Stimulated activated naive CD8-positive, alpha-beta T cell treated with anti-CD3 and anti-CD28 coated beads, Interleukin-15, Interleukin-2, amounts not matched to agents 100 ng/mL and 50 ng/mL, for 24 hours (primary cell): ENCODE results near the gene SMG9.

Experiments
- H3K27ac Mint-ChIP-seq: one replicate; pipeline ENCODE4 v1.8.0; 2021; ENCODE audit warnings: mild to moderate bottlenecking, mixed read lengths
- H3K27me3 Mint-ChIP-seq: one replicate; pipeline ENCODE4 v1.8.0; 2021; ENCODE audit warnings: mixed read lengths
- H3K36me3 Mint-ChIP-seq: one replicate; pipeline ENCODE4 v1.8.0; 2021; ENCODE audit warnings: low read depth, mixed read lengths
- H3K4me1 Mint-ChIP-seq: one replicate; pipeline ENCODE4 v1.8.0; 2021; ENCODE audit warnings: low read depth, mixed read lengths
- H3K4me3 Mint-ChIP-seq: one replicate; pipeline ENCODE4 v1.8.0; 2021; ENCODE audit warnings: mild to moderate bottlenecking, mixed read lengths
- H3K9me3 Mint-ChIP-seq: one replicate; pipeline ENCODE4 v1.8.0; 2021; ENCODE audit warnings: mixed read lengths

SMG9 gene

GRCh38 chr19:43754503-43755255 is at the start of gene SMG9:
SMG9 (minus strand) TSS chr19:43754962; CDS start chr19:43750741, 4,221 bp downstream.
- peak within 1 kb of the TSS; percentile 99 for H3K27ac Mint-ChIP-seq
- H3K36me3 Mint-ChIP-seq: peaks cover 58% of the 10 kb centered on the region
- no peaks in the 10 kb centered on the region for H3K9me3 Mint-ChIP-seq
- no peaks in the 10 kb centered on the region for H3K27me3 Mint-ChIP-seq
- peak within 1 kb of the TSS; percentile 96 for H3K4me3 Mint-ChIP-seq
- peaks cover 77% of the 10 kb centered on the region for H3K4me1 Mint-ChIP-seq

- Mint-ChIP-seq H3K27ac (no peak overlapping the region), H3K27me3 (peaks cover 15% of the 10 kb centered on the region), H3K4me3 (no peak overlapping the region), H3K4me1 (no peaks in the 10 kb centered on the region), H3K36me3 (no peaks in the 10 kb centered on the region), H3K9me3 (no peaks in the 10 kb centered on the region)
Observed at GRCh38 chr19:43804432-43804831, 49.7 kb upstream of the SMG9 start.

GRCh38 chr19:43802216-43802951 is 47.6 kb upstream of the SMG9 start, which contains the start of gene LYPD5:
LYPD5 (minus strand) TSS chr19:43802447; CDS start chr19:43802380, 67 bp downstream.
- no peaks in the 10 kb centered on the region for H3K36me3 Mint-ChIP-seq
- H3K27me3 Mint-ChIP-seq: peaks cover 9% of the 10 kb centered on the region
- H3K4me3 Mint-ChIP-seq: no peak within 1 kb of the TSS
- no peak within 1 kb of the TSS for H3K27ac Mint-ChIP-seq
- H3K4me1 Mint-ChIP-seq: peaks cover 10% of the 10 kb centered on the region
- no peaks in the 10 kb centered on the region for H3K9me3 Mint-ChIP-seq

- peaks cover 13% of the 10 kb centered on the region for H3K4me1 Mint-ChIP-seq
- no peaks in the 10 kb centered on the region for H3K36me3 Mint-ChIP-seq
- peaks cover 9% of the 10 kb centered on the region for H3K27me3 Mint-ChIP-seq
- H3K9me3 Mint-ChIP-seq: no peaks in the 10 kb centered on the region
- H3K27ac Mint-ChIP-seq: no peak overlapping the region
- H3K4me3 Mint-ChIP-seq: no peak overlapping the region
Observed at GRCh38 chr19:43799502-43800142, 44.9 kb upstream of the SMG9 start.

- Mint-ChIP-seq H3K27me3 (peaks cover 10% of the 10 kb centered on the region), H3K4me3 (peak overlapping the region; percentile 78), H3K36me3 (no peaks in the 10 kb centered on the region)
Observed at GRCh38 chr19:43798546-43799409, 44.0 kb upstream of the SMG9 start.

GRCh38 chr19:43798026-43798545 is 43.3 kb upstream of the SMG9 start:
- H3K4me1 Mint-ChIP-seq: peaks cover 13% of the 10 kb centered on the region
- no peaks in the 10 kb centered on the region for H3K9me3 Mint-ChIP-seq
- H3K27ac Mint-ChIP-seq: peak overlapping the region; percentile 27
- H3K27me3 Mint-ChIP-seq: peaks cover 17% of the 10 kb centered on the region
- H3K36me3 Mint-ChIP-seq: no peaks in the 10 kb centered on the region
- peak overlapping the region; percentile 78 for H3K4me3 Mint-ChIP-seq

More at GRCh38 chr19:43798546-43799409, 44.0 kb upstream of the SMG9 start:
- no peaks in the 10 kb centered on the region for H3K9me3 Mint-ChIP-seq
- peaks cover 13% of the 10 kb centered on the region for H3K4me1 Mint-ChIP-seq
- H3K27ac Mint-ChIP-seq: peak overlapping the region; percentile 27

- H3K9me3 Mint-ChIP-seq: no peaks in the 10 kb centered on the region
- H3K27me3 Mint-ChIP-seq: peaks cover 17% of the 10 kb centered on the region
- no peaks in the 10 kb centered on the region for H3K36me3 Mint-ChIP-seq
- H3K27ac Mint-ChIP-seq: no peak overlapping the region
- H3K4me3 Mint-ChIP-seq: no peak overlapping the region
- H3K4me1 Mint-ChIP-seq: peaks cover 13% of the 10 kb centered on the region
Observed at GRCh38 chr19:43797556-43797955, 42.8 kb upstream of the SMG9 start.

- no peak overlapping the region for H3K27ac Mint-ChIP-seq
Observed at GRCh38 chr19:43797118-43797517, 42.4 kb upstream of the SMG9 start.

GRCh38 chr19:43790587-43790986 is 35.8 kb upstream of the SMG9 start:
- Mint-ChIP-seq H3K36me3 (no peaks in the 10 kb centered on the region), H3K4me3 (no peak overlapping the region), H3K27me3 (peaks cover 8% of the 10 kb centered on the region), H3K4me1 (peaks cover 1% of the 10 kb centered on the region), H3K9me3 (no peaks in the 10 kb centered on the region), H3K27ac (no peak overlapping the region)

More at GRCh38 chr19:43797118-43797517, 42.4 kb upstream of the SMG9 start:
- no peaks in the 10 kb centered on the region for H3K36me3 Mint-ChIP-seq
- peaks cover 13% of the 10 kb centered on the region for H3K4me1 Mint-ChIP-seq
- no peak overlapping the region for H3K4me3 Mint-ChIP-seq
- no peaks in the 10 kb centered on the region for H3K9me3 Mint-ChIP-seq
- peaks cover 17% of the 10 kb centered on the region for H3K27me3 Mint-ChIP-seq

- Mint-ChIP-seq H3K36me3 (no peaks in the 10 kb centered on the region), H3K9me3 (no peaks in the 10 kb centered on the region), H3K27me3 (peaks cover 8% of the 10 kb centered on the region), H3K27ac (no peak overlapping the region), H3K4me1 (peaks cover 17% of the 10 kb centered on the region), H3K4me3 (no peak overlapping the region)
Observed at GRCh38 chr19:43789029-43789428, 34.3 kb upstream of the SMG9 start.

GRCh38 chr19:43786665-43787064 is 31.9 kb upstream of the SMG9 start:
- H3K9me3 Mint-ChIP-seq: no peaks in the 10 kb centered on the region
- H3K27me3 Mint-ChIP-seq: no peaks in the 10 kb centered on the region
- no peak overlapping the region for H3K27ac Mint-ChIP-seq
- no peaks in the 10 kb centered on the region for H3K36me3 Mint-ChIP-seq
- H3K4me3 Mint-ChIP-seq: no peak overlapping the region
- peaks cover 39% of the 10 kb centered on the region for H3K4me1 Mint-ChIP-seq

- Mint-ChIP-seq H3K9me3 (no peaks in the 10 kb centered on the region), H3K27me3 (no peaks in the 10 kb centered on the region), H3K4me3 (peak overlapping the region; percentile 80), H3K27ac (peak overlapping the region; percentile 88), H3K36me3 (no peaks in the 10 kb centered on the region), H3K4me1 (peaks cover 47% of the 10 kb centered on the region)
Observed at GRCh38 chr19:43784981-43785808, 30.4 kb upstream of the SMG9 start.

GRCh38 chr19:43784241-43784980 is 29.6 kb upstream of the SMG9 start:
- Mint-ChIP-seq H3K4me3 (peak overlapping the region; percentile 80), H3K27ac (peak overlapping the region; percentile 88), H3K9me3 (no peaks in the 10 kb centered on the region), H3K4me1 (peaks cover 47% of the 10 kb centered on the region), H3K27me3 (no peaks in the 10 kb centered on the region), H3K36me3 (peaks cover 3% of the 10 kb centered on the region)
